MCF 10A (cell line): Measurements from ENCODE around the gene GHRL. TPM values are rescaled to one million over a fixed set of nuclear protein-coding genes. Genes with fewer than 3 reads are reported as not detected.

ENCODE experiments used
- BruUV-seq: library from RNA; stranded (reverse); fragments of 400-500 nt; replicated peaks from 2 replicates; lab custom pipeline; 2021; lab: Mats Ljungman, UMichigan
- CTCF ChIA-PET: fragments of 300-600 bp; sonication (Branson Sonifier 250); formaldehyde crosslinking; extraction: SDS; loops from one replicate; lab custom pipeline; 2021; ENCODE audit warnings: antibody characterized with exemption, inconsistent platforms; lab: Yijun Ruan, JAX
- POLR2A ChIA-PET: fragments of 300-600, 350-650 bp; sonication (Branson Sonifier 250); formaldehyde crosslinking; extraction: SDS; loops from one replicate; lab custom pipeline; 2020; ENCODE audit warnings: antibody characterized with exemption, inconsistent platforms; lab: Yijun Ruan, JAX
- DNase-seq: peaks from one replicate; pipeline ENCODE4 v3.0.0-alpha.2; 2018; ENCODE audit not compliant: unreplicated experiment
- H3K27ac Mint-ChIP-seq: one replicate; pipeline ENCODE4 v1.8.0; 2022; ENCODE audit warnings: mild to moderate bottlenecking, low read depth, mixed read lengths; ENCODE audit not compliant: unreplicated experiment
- H3K27me3 Mint-ChIP-seq: one replicate; pipeline ENCODE4 v1.8.0; 2022; ENCODE audit warnings: mixed read lengths; ENCODE audit not compliant: insufficient read depth, unreplicated experiment
- H3K36me3 Mint-ChIP-seq: one replicate; pipeline ENCODE4 v1.8.0; 2022; ENCODE audit warnings: mild to moderate bottlenecking, moderate library complexity, mixed read lengths; ENCODE audit not compliant: insufficient read depth, unreplicated experiment
- H3K4me1 Mint-ChIP-seq: one replicate; pipeline ENCODE4 v1.8.0; 2022; ENCODE audit warnings: mixed read lengths; ENCODE audit not compliant: insufficient read depth, unreplicated experiment
- H3K4me3 Mint-ChIP-seq: one replicate; pipeline ENCODE4 v1.8.0; 2022; ENCODE audit warnings: mild to moderate bottlenecking, moderate library complexity, mixed read lengths; ENCODE audit not compliant: unreplicated experiment
- H3K9me3 Mint-ChIP-seq: one replicate; pipeline ENCODE4 v1.8.0; 2022; ENCODE audit warnings: mixed read lengths; ENCODE audit not compliant: unreplicated experiment
- intact Hi-C: fragments of 100-400 bp; cut with micrococcal nuclease; formaldehyde crosslinking; loops from 2 replicates; pipeline ENCODE4 v1.14.1; 2022
- total RNA-seq: library from RNA; stranded (reverse); gene quantifications from 2 replicates; pipeline ENCODE4 v1.2.3, GENCODE V29; 2022
- TF ChIP-seq, protein P1 (sequence below): fragments of 200-600 bp; IDR thresholded peaks from one replicate; pipeline ENCODE4 v1.8.0; 2022; ENCODE audit warnings: antibody characterized with exemption, mild to moderate bottlenecking; ENCODE audit not compliant: unreplicated experiment

The GHRL gene
- total RNA-seq, 1 experiment from 2014 or later, result not detected

DNA sequence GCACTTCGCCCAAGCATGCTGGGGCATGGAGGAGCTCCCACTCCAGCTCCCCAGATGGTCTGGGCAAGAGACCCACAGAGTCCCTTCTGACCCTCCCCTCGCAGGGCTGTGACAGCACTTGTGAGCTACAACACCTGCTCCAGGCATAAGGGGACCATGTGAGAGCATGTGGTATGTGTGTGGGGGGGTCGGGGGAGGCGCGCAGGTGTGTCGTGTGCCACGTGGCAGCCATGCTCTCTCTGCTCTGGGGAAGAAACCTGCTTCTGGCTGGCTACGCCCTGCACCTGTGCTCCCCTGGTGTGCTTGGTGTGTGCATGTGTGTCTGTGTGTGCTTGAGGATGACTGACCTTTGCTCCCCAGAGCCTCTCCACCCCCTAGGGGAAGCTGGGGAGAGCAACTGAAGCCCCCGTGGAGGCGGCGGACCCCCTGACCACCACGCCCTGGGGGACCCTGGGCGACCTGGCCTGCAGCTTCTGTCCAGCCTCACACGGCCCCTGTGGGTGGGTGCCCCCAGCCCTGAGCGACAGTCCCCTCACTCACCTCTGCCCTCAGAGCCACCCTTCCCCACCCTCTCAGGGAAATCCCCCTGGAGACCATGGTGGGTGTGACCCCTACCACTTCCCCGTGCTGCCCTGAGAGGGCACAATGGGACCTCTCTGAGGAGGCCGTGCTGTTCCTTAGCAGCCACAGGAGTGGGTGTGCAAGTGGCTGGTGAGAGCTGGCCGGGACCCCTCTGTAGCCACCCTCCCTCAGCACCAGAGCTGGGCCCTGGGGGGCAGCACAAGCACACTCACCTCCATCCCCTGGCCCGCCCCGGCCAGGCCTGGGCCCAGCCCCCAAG is 44.8 kb upstream of the GHRL start:
- TF ChIP-seq, protein P1, sequence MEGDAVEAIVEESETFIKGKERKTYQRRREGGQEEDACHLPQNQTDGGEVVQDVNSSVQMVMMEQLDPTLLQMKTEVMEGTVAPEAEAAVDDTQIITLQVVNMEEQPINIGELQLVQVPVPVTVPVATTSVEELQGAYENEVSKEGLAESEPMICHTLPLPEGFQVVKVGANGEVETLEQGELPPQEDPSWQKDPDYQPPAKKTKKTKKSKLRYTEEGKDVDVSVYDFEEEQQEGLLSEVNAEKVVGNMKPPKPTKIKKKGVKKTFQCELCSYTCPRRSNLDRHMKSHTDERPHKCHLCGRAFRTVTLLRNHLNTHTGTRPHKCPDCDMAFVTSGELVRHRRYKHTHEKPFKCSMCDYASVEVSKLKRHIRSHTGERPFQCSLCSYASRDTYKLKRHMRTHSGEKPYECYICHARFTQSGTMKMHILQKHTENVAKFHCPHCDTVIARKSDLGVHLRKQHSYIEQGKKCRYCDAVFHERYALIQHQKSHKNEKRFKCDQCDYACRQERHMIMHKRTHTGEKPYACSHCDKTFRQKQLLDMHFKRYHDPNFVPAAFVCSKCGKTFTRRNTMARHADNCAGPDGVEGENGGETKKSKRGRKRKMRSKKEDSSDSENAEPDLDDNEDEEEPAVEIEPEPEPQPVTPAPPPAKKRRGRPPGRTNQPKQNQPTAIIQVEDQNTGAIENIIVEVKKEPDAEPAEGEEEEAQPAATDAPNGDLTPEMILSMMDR, result no peak
- H3K4me1 Mint-ChIP-seq, result no peaks in the 10 kb centered on the region
- DNase-seq, result no peak
- H3K9me3 Mint-ChIP-seq, result no peaks in the 10 kb centered on the region
- H3K27ac Mint-ChIP-seq, result no peak overlapping the region
- POLR2A ChIA-PET, result no interaction called here
- no peaks in the 10 kb centered on the region for H3K36me3 Mint-ChIP-seq
- CTCF ChIA-PET, result interaction anchor here (0.6 to 9.5 kb wide), 4 partner anchors 8 to 403 kb away, joined by 3 to 103 read pairs (median 5); no protein-coding TSS in a partner anchor
- H3K4me3 Mint-ChIP-seq, result no peak overlapping the region
- intact Hi-C loops, result no loop called here
- peaks cover 39% of the 10 kb centered on the region for H3K27me3 Mint-ChIP-seq
- BruUV-seq, result no TSS peak

DNA sequence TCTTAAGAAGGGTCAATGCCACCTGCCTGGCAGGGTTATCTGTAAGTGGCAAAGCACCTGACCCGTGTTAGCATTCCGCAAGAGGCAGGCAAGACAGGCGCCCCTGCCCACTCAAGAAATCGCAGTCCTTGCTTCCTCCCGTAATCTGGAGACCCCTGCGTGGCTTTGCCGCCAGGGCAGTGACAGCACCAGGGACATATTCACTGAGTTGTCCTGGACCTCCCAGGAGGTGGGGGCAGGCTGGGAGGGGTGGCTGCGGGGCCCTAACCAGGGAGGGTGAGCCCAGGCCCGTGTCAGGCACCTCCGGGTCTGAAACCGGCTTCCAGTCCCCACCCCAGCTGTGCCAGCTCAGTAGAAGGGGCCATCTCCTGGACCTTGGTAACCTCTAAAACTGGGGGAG is 44.0 kb upstream of the GHRL start:
- POLR2A ChIA-PET, result no interaction called here
- DNase-seq, result no peak
- BruUV-seq, result no TSS peak
- TF ChIP-seq, protein P1, result no peak
- H3K4me3 Mint-ChIP-seq, result no peak overlapping the region
- H3K9me3 Mint-ChIP-seq, result no peaks in the 10 kb centered on the region
- peaks cover 47% of the 10 kb centered on the region for H3K27me3 Mint-ChIP-seq
- H3K4me1 Mint-ChIP-seq, result no peaks in the 10 kb centered on the region
- CTCF ChIA-PET, result interaction anchor here (1.0 kb wide), 2 partner anchors 9 to 403 kb away, joined by 5 read pairs; no protein-coding TSS in a partner anchor
- no peak overlapping the region for H3K27ac Mint-ChIP-seq
- no peaks in the 10 kb centered on the region for H3K36me3 Mint-ChIP-seq
- intact Hi-C loops, result no loop called here

DNA sequence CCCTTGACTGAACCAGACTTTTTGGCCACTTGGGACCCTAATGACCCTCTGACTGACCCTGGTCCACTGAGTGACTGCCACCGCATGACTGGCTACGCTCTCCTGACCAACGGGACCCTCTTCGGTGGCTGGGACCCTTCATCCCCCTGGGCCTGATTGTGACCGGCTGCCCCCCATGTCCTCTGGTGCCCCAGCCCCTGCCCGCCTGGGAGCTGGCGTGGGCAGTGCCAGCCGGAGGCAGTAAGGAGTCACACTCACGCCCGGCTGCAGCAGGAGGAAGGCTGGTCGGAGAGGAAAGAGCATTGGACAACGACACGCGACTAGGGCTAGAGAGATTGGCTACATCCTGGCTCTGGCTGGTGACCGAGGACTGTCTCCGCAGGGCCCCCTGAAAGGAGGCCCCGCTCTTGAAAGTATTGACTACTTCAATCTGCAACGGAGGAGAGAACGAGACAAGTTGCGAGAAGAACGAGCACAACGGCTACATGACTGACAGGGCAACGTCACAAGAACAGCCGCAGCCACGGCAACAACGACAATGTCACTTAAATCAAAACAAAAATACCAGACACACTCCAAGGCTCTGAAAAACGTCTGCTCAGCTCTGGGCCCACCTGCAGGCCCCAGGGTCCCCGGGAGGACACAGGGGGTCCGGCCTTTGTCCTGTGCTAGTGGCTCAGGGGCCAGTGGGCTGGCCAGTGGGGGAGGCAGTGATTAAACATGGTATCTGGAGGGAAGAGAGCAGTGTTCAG is 43.3 kb upstream of the GHRL start:
- POLR2A ChIA-PET, result no interaction called here

More for the DNA sequence above, 43.3 kb upstream of the GHRL start:
- Mint-ChIP-seq H3K27me3 (peaks cover 54% of the 10 kb centered on the region), H3K4me3 (no peak overlapping the region), H3K4me1 (no peaks in the 10 kb centered on the region), H3K36me3 (no peaks in the 10 kb centered on the region), H3K9me3 (no peaks in the 10 kb centered on the region), H3K27ac (no peak overlapping the region)
- intact Hi-C loops, result no loop called here
- BruUV-seq, result no TSS peak
- CTCF ChIA-PET, result interaction anchor here (1.0 kb wide), 1 partner anchor 10 kb away, joined by 5 read pairs; no protein-coding TSS in a partner anchor
- DNase-seq, result no peak
- TF ChIP-seq, protein P1, result no peak
